Fibroblast of the aortic adventitia (primary cell): ENCODE measurements around the gene BTBD17. TPM values are rescaled to one million over a fixed set of nuclear protein-coding genes. Genes with fewer than 3 reads are reported as not detected.

Source experiments
- DNase-seq: peaks from one replicate; pipeline ENCODE4 v3.0.0-alpha.2; 2010; ENCODE audit warnings: low read depth
- H3K4me3 ChIP-seq: 2 replicates; pipeline ENCODE4 v1.5.1; 2011; ENCODE audit warnings: low read depth, mild to moderate bottlenecking, control low read depth, low read length, moderate library complexity
- total RNA-seq: library from RNA; depleted of rRNA; stranded (reverse); fragments of >200 nt; gene quantifications from 2 replicates; pipeline ENCODE4 v1.2.3, GENCODE V29; 2012; ENCODE audit warnings: low replicate concordance
- TF ChIP-seq, protein P1 (sequence below): IDR thresholded peaks from 2 replicates; pipeline ENCODE4 v1.5.1; 2011; ENCODE audit warnings: mild to moderate bottlenecking, low read length, control low read depth, inconsistent platforms; ENCODE audit not compliant: insufficient read depth

Gene BTBD17
- total RNA-seq, 1 donor: not detected

GRCh38 chr17:74344658-74345057 is 17.0 kb downstream of the BTBD17 start:
- H3K4me3 ChIP-seq: no peak overlapping the region
- DNase-seq: no peak
- TF ChIP-seq, protein P1, sequence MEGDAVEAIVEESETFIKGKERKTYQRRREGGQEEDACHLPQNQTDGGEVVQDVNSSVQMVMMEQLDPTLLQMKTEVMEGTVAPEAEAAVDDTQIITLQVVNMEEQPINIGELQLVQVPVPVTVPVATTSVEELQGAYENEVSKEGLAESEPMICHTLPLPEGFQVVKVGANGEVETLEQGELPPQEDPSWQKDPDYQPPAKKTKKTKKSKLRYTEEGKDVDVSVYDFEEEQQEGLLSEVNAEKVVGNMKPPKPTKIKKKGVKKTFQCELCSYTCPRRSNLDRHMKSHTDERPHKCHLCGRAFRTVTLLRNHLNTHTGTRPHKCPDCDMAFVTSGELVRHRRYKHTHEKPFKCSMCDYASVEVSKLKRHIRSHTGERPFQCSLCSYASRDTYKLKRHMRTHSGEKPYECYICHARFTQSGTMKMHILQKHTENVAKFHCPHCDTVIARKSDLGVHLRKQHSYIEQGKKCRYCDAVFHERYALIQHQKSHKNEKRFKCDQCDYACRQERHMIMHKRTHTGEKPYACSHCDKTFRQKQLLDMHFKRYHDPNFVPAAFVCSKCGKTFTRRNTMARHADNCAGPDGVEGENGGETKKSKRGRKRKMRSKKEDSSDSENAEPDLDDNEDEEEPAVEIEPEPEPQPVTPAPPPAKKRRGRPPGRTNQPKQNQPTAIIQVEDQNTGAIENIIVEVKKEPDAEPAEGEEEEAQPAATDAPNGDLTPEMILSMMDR: no peak

- TF ChIP-seq, protein P1: no peak
- no peak for DNase-seq
- H3K4me3 ChIP-seq: no peak overlapping the region
Measured at GRCh38 chr17:74343526-74344284, 18.0 kb downstream of the BTBD17 start.

- TF ChIP-seq, protein P1: no peak
- H3K4me3 ChIP-seq: no peak overlapping the region
- no peak for DNase-seq
Measured at GRCh38 chr17:74343121-74343520, 18.5 kb downstream of the BTBD17 start.

GRCh38 chr17:74342224-74342623 is 19.4 kb downstream of the BTBD17 start:
- no peak for DNase-seq
- no peak overlapping the region for H3K4me3 ChIP-seq
- TF ChIP-seq, protein P1: no peak

DNA sequence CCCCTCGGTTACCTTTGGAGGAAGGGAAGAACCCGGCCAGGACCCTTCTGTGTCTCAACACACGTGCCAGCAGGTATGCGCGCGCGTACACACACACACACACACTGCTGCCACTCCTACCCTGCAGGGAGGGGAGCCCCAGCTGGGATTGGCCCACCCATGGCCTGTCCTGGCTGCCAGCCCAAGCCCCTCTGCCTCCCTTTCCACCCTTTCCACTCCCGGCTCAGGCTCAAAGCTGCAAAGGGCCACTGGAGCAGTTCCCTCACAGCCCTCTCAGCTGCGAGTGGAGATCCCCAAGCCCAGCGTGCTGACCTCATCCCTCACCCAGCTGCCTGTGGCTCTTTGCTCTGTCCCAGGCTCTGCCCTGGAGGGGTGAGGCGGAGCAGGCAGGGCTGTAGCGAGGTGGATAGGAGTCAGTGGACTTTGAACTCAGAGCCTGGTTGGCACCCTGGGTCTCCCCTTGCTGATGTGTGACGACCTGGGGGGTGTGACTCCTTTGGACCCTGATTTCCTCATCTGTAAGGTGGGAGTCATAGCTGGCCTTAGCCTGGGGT is 21.1 kb downstream of the BTBD17 start:
- no peak for DNase-seq
- TF ChIP-seq, protein P1: no peak
- H3K4me3 ChIP-seq: no peak overlapping the region

DNA sequence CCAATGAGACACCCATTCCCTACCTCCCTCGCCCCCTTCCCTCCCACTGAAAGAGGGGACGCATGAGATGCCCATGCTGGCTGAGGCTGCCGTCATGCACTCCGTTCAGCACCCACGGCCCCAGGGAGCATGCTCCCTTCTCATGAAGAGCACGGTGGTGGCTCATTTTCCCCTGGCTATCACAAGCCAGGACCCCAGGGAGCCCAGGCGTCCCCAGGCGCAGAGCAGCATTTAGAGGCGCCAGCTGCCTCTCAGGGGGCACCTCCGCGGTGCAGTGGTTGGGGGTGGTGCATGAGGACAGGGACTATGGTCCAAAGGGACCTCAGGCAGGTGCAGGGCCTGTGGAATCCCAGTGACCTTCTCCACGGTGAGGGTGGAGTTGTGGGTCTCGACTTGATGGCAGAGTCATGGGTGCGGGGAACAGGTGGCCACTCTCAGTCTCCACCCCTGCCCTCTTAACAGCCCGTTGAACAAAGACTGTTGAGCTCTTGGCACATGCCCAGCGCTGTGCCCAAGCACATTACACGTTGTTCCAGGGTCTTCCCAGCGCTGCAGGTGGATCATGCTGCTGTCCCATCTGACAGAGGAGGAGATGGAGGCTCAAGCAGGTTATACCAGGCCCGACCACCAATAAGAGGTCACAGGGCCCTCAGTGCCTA is 22.0 kb downstream of the BTBD17 start:
- no peak for DNase-seq
- TF ChIP-seq, protein P1: no peak
- H3K4me3 ChIP-seq: no peak overlapping the region
